VCaP (cell line): Measurements from ENCODE around the gene TMEM41A.
A peak's percentile ranks its signal among the peaks of the same experiment; 100 is the strongest.
"Not testable (repeated sequence)": the region's sequence is repeated elsewhere in the genome, so short reads cannot be mapped to it uniquely, and the experiment has no call there.

Experiments used
- H3K27ac ChIP-seq: fragments of 450-650 bp; 2 replicates; pipeline ENCODE4 v1.5.1; 2017
- CTCF ChIP-seq: fragments of 450-650 bp; conservative IDR thresholded peaks from 2 replicates; pipeline ENCODE4 v1.5.1; 2017; ENCODE audit warnings: mild to moderate bottlenecking, moderate library complexity

Gene TMEM41A

GRCh38 chr3:185469542-185469941, 29.3 kb downstream of the TMEM41A start:
- H3K27ac ChIP-seq: no peak overlapping the region
- TF ChIP-seq CTCF: no peak

- H3K27ac ChIP-seq: not testable (repeated sequence)
Measured at GRCh38 chr3:185466123-185466522, 32.7 kb downstream of the TMEM41A start.

GRCh38 chr3:185465471-185465870, 33.4 kb downstream of the TMEM41A start:
- no peak for TF ChIP-seq CTCF
- H3K27ac ChIP-seq: no peak overlapping the region

GRCh38 chr3:185460719-185461350, 38.0 kb downstream of the TMEM41A start:
- peak; percentile 75 for TF ChIP-seq CTCF
- H3K27ac ChIP-seq: no peak overlapping the region

- H3K27ac ChIP-seq: no peak overlapping the region
- no peak for TF ChIP-seq CTCF
Measured at GRCh38 chr3:185460309-185460708, 38.5 kb downstream of the TMEM41A start.

GRCh38 chr3:185457376-185457775, 41.5 kb downstream of the TMEM41A start:
- TF ChIP-seq CTCF: no peak
- no peak overlapping the region for H3K27ac ChIP-seq

GRCh38 chr3:185451432-185451831, 47.4 kb downstream of the TMEM41A start:
- not testable (repeated sequence) for H3K27ac ChIP-seq

- TF ChIP-seq CTCF: no peak
- no peak overlapping the region for H3K27ac ChIP-seq
Measured at GRCh38 chr3:185448107-185448506, 50.7 kb downstream of the TMEM41A start.

GRCh38 chr3:185444329-185444728, 54.5 kb downstream of the TMEM41A start:
- TF ChIP-seq CTCF: no peak
- H3K27ac ChIP-seq: no peak overlapping the region
